ENCODE results near the gene CEBPB.

DNA sequence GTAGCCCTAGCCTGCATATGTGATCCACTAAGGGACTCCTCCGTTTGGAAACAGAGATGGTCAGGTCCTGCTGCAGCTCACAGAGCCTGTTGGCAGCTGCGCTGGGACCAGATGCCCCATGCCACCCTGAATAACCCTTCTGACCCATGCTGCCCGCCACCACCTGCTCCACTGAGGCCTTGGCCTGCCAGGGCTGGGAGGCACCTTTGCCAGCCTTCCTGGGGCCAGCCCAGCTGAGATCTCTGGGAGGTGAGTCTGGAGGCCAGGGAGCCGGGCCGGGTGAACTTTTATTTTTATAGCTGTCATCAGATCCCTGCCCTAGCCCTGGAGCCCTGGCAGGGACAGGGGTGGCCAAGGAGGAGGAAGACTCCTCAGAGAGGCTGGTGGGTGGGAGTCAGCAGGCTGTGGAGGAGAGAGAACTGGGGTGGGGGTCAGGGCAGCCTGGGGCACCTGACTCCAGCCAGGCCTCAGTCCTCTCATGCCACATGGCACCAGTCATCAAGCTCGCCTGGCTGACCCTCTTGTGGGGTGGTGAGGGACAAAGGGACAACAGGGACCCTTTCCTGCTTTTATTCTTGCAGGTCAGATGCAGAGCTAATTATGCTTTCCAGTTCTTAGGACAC, 10.0 kb downstream of the CEBPB start:
- TF ChIP-seq POLR2A (IDR thresholded peaks at IDR 0.05), result no peak
- TF ChIP-seq, protein P1, sequence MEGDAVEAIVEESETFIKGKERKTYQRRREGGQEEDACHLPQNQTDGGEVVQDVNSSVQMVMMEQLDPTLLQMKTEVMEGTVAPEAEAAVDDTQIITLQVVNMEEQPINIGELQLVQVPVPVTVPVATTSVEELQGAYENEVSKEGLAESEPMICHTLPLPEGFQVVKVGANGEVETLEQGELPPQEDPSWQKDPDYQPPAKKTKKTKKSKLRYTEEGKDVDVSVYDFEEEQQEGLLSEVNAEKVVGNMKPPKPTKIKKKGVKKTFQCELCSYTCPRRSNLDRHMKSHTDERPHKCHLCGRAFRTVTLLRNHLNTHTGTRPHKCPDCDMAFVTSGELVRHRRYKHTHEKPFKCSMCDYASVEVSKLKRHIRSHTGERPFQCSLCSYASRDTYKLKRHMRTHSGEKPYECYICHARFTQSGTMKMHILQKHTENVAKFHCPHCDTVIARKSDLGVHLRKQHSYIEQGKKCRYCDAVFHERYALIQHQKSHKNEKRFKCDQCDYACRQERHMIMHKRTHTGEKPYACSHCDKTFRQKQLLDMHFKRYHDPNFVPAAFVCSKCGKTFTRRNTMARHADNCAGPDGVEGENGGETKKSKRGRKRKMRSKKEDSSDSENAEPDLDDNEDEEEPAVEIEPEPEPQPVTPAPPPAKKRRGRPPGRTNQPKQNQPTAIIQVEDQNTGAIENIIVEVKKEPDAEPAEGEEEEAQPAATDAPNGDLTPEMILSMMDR (IDR thresholded peaks at IDR 0.05), result no peak
- no peak for TF ChIP-seq EP300 (IDR thresholded peaks at IDR 0.05)
